ENCODE data around the gene TBX6. TPM values are rescaled to one million over a fixed set of nuclear protein-coding genes. Genes with fewer than 3 reads are reported as not detected.

The TBX6 gene
- total and polyA plus RNA-seq, 12 donors = 0.28 to 1.7 (median 0.57) TPM

DNA sequence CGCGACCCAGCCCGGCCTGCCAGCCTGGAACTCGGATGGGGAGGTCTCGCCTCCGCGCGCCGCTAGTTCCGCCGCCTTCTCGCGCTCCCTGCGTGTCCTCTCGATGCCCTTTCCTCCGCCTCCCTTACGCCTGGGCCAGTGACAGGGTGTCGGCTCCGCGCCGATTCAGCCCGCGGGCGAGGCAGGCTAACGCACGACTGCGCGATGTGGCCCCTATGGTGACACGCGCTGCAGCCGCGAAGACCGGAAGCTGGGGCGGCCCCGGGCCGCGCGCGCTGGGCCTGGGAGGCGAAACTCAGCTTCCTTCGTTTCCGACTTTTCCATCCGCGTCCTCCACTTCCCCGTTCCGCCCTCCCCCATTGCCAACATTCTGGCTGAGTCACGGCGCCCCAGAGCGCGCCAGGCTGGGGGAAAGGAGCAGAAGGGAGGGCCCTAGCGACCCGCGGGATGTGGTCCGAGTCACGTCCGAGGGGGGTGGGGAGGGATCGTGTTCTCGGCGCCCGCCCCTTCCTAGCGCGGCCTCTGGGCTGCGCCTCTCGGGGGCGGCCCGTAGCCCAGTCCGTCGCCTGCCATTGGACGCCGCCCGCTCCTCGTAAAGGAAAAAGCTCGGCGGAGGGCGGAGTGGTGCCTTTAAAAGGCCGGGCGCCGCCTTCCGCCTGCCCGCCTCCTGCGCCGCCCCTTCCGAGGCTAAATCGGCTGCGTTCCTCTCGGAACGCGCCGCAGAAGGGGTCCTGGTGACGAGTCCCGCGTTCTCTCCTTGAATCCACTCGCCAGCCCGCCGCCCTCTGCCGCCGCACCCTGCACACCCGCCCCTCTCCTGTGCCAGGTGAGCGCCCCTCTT, 26.4 kb downstream of the TBX6 start, which contains the start of gene ALDOA:
TSS of gene ALDOA (plus strand) at position 659 of the 841 bp plus-strand sequence. CDS start 1,138 bp downstream, outside the sequence.
- Histone ChIP-seq H3K36me3 (peaks cover 5 to 46% (median 31%) of the 10 kb centered on the region in 9 donors), H3K9me3 (no peaks in the 10 kb centered on the region), H3K27ac (peak within 1 kb of the TSS; percentile 97 to 100 (median 98)), H3K4me3 (peak within 1 kb of the TSS; percentile 79 to 100 (median 92)), H3K27me3 (no peaks in the 10 kb centered on the region), H3K4me1 (peaks cover 19 to 68% (median 54%) of the 10 kb centered on the region in 9 donors)
- 0% methylated on average over 98 to 99 of the region's 99 CpGs for WGBS, 2 donors
- DNase-seq (peak; percentile 98), ATAC-seq (peak; percentile 88 to 94 (median 91))
- TF ChIP-seq, protein P1, sequence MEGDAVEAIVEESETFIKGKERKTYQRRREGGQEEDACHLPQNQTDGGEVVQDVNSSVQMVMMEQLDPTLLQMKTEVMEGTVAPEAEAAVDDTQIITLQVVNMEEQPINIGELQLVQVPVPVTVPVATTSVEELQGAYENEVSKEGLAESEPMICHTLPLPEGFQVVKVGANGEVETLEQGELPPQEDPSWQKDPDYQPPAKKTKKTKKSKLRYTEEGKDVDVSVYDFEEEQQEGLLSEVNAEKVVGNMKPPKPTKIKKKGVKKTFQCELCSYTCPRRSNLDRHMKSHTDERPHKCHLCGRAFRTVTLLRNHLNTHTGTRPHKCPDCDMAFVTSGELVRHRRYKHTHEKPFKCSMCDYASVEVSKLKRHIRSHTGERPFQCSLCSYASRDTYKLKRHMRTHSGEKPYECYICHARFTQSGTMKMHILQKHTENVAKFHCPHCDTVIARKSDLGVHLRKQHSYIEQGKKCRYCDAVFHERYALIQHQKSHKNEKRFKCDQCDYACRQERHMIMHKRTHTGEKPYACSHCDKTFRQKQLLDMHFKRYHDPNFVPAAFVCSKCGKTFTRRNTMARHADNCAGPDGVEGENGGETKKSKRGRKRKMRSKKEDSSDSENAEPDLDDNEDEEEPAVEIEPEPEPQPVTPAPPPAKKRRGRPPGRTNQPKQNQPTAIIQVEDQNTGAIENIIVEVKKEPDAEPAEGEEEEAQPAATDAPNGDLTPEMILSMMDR (IDR thresholded peaks at IDR 0.05) = no peak
- intact Hi-C loops (cut with DNase I) = loop anchor here in 3 of 10 donors (1.0 to 10.0 kb wide), 5 partner anchors 10 to 469 kb away; partner anchors contain the start of genes PPP4C (in 1 of the 3), TAOK2 (in 1 of the 3) and ZNF747 (in 1 of the 3)

DNA sequence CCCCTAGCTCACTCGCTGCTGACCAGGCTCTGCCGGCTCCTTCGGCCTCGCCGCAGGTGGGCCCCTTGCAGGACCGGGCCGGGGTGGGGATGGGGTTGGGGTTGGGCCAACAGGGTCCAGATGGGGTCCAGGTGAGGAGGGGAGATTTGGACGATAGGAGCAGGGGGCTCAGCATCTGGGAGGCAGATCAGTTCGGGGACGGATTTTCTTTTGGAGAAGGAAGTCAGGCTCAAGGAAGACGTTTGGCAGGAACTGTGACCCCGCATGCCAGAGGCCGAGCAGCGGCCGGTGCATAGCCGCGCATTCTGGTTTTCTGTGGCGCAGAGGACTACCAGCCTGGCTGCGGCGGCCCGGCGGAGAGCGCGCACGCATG, 27.0 kb downstream of the TBX6 start:
- H3K9me3 ChIP-seq = no peaks in the 10 kb centered on the region
- TF ChIP-seq, protein P1 (IDR thresholded peaks at IDR 0.05) = no peak
- peak in 3 of 8 donors; percentile 0 to 10 (median 5) for ATAC-seq

DNA sequence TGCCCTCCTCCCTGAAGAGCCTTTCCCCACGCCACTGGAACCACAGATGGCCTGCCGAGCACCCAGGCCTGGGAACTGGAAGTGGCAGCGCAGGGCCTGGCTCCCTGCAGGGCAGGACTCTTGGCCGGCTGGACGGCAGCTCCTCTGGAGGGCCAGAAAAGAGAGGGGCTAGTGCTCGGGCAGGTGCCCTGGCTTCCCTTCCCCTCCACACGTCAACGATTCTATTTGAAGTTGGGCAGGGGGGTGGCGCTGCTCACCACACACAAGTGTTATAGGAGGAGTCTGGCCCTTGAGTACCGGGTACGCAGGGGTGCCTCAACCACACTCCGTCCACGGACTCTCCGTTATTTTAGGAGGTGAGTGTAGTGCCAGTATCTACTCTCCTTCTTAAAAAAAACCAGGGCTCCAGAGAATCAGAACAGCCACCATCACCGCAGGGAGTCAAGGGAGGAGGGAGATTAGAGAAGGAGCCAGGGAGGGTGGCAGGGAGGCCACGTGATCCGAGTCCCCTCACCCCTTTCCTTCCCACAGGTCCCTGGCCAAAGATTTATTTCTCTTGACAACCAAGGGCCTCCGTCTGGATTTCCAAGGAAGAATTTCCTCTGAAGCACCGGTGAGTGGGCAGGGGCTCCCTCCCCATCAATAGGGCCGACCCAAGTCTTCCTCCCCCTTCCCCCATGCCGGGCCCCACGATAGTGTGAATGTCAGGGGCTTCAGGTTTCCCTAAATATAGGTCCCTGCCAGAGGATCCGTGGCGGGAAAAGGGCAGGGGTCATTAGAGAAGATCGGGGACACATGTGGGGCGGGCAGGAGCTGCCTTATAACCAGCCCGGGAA, 27.6 kb downstream of the TBX6 start:
- ATAC-seq = peak; percentile 13 to 58 (median 48)
- WGBS, 2 donors = 6 to 10% methylated on average over 27 of the region's 27 CpGs

More for the DNA sequence above, 27.0 kb downstream of the TBX6 start:
- Histone ChIP-seq H3K4me3 (peak overlapping the region; percentile 57 to 100 (median 91)), H3K27ac (peak overlapping the region; percentile 97 to 100 (median 98)), H3K27me3 (no peaks in the 10 kb centered on the region), H3K36me3 (peaks cover 2 to 41% (median 25%) of the 10 kb centered on the region in 9 donors), H3K4me1 (peaks cover 17 to 62% (median 49%) of the 10 kb centered on the region in 9 donors)
- no peak for DNase-seq
- 0 to 1% methylated on average over 25 of the region's 25 CpGs for WGBS, 2 donors
- intact Hi-C loops (cut with DNase I) = loop anchor here in 3 of 10 donors (1.0 to 10.0 kb wide), 5 partner anchors 11 to 470 kb away; partner anchors contain the start of genes PPP4C (in 1 of the 3), TAOK2 (in 1 of the 3) and ZNF747 (in 1 of the 3)

More for the DNA sequence above, 27.6 kb downstream of the TBX6 start:
- TF ChIP-seq, protein P1 (IDR thresholded peaks at IDR 0.05) = peak in 7 of 9 donors; percentile 22 to 61 (median 45)
- peak; percentile 72 to 81 for DNase-seq
- H3K27ac ChIP-seq = peak overlapping the region; percentile 97 to 100 (median 98)
- peak overlapping the region; percentile 57 to 100 (median 91) for H3K4me3 ChIP-seq
- intact Hi-C loops (cut with DNase I) = loop anchor here in 2 of 10 donors (2.0 to 10.0 kb wide), 3 partner anchors 29 to 471 kb away; partner anchors contain the start of gene ZNF747 (in 1 of the 2)
- peaks cover 14 to 56% (median 43%) of the 10 kb centered on the region in 9 donors for H3K4me1 ChIP-seq
- H3K9me3 ChIP-seq = no peaks in the 10 kb centered on the region
- peaks cover 0 to 38% (median 19%) of the 10 kb centered on the region in 9 donors for H3K36me3 ChIP-seq
- no peaks in the 10 kb centered on the region for H3K27me3 ChIP-seq

Data from heart right ventricle (tissue), 16 donors.